IMR-90 (cell line): ENCODE results near the gene LMNB1. TPM values are rescaled to one million over a fixed set of nuclear protein-coding genes. Genes with fewer than 3 reads are reported as not detected.
A peak's percentile ranks its signal among the peaks of the same experiment; 100 is the strongest.

Experiments
- ATAC-seq: fragments of 200-7000 bp; cut with Tn5 transposase; 2 replicates; pipeline ENCODE4 v1.9.1; 2020; ENCODE audit warnings: low read depth, mild to moderate bottlenecking, moderate library complexity
- BruUV-seq: library from RNA; stranded (reverse); fragments of 400-500 nt; replicated peaks from 2 replicates; lab custom pipeline; 2021; lab: Mats Ljungman, UMichigan
- CTCF ChIA-PET: fragments of 300-600 bp; formaldehyde crosslinking; extraction: SDS; loops from one replicate; lab custom pipeline; 2021; ENCODE audit warnings: antibody characterized with exemption; lab: Yijun Ruan, JAX
- POLR2A ChIA-PET: fragments of 300-600 bp; sonication (Branson Sonifier 250); formaldehyde crosslinking; loops from one replicate; lab custom pipeline; 2022; ENCODE audit warnings: antibody characterized with exemption; ENCODE audit not compliant: unreplicated experiment; lab: Charles Lee
- DNase-seq: peaks from one replicate; pipeline ENCODE4 v3.0.0; 2013
- H2AFZ ChIP-seq: replicated peaks from 2 replicates; pipeline ENCODE3; 2013; ENCODE audit warnings: low read length, mild to moderate bottlenecking; ENCODE audit not compliant: poor library complexity
- H2AK5ac ChIP-seq: 2 replicates; pipeline ENCODE4 v1.6.1; 2013; ENCODE audit warnings: low read depth, low read length, inconsistent platforms
- H2AK9ac ChIP-seq: replicated peaks from 2 replicates; pipeline ENCODE3; 2013; ENCODE audit warnings: mild to moderate bottlenecking, low read depth, low read length, moderate library complexity; ENCODE audit not compliant: poor library complexity
- H2BK120ac ChIP-seq: 2 replicates; pipeline ENCODE4 v1.6.1; 2013; ENCODE audit warnings: low read depth, low read length, inconsistent platforms
- H2BK15ac ChIP-seq: 3 replicates; pipeline ENCODE4 v1.6.1; 2013; ENCODE audit warnings: low read depth, low read length, inconsistent platforms
- H2BK20ac ChIP-seq: 2 replicates; pipeline ENCODE4 v1.6.1; 2013; ENCODE audit warnings: low read depth, mild to moderate bottlenecking, inconsistent platforms, low read length, moderate library complexity
- H2BK5ac ChIP-seq: 2 replicates; pipeline ENCODE4 v1.6.1; 2013; ENCODE audit warnings: mild to moderate bottlenecking, low read depth, low read length, inconsistent platforms; ENCODE audit not compliant: poor library complexity, severe bottlenecking
- H3K14ac ChIP-seq: replicated peaks from 2 replicates; pipeline ENCODE4 v1.6.1; 2013; ENCODE audit warnings: low read depth, low read length, inconsistent platforms
- H3K18ac ChIP-seq: 2 replicates; pipeline ENCODE4 v1.6.1; 2013; ENCODE audit warnings: low read depth, low read length, control low read depth
- H3K23ac ChIP-seq: 2 replicates; pipeline ENCODE4 v1.6.1; 2013; ENCODE audit warnings: low read depth, low read length, inconsistent platforms
- H3K27ac ChIP-seq: 2 replicates; pipeline ENCODE4 v1.5.1; 2013; ENCODE audit warnings: mild to moderate bottlenecking, control low read depth, low read length; ENCODE audit not compliant: insufficient read depth
- H3K27me3 ChIP-seq: 2 replicates; pipeline ENCODE4 v1.6.1; 2013; ENCODE audit warnings: low read length; ENCODE audit not compliant: control insufficient read depth, insufficient read depth
- H3K36me3 ChIP-seq: 2 replicates; pipeline ENCODE4 v1.6.1; 2013; ENCODE audit warnings: low read length, mixed read lengths; ENCODE audit not compliant: control insufficient read depth, insufficient read depth
- H3K4ac ChIP-seq: 2 replicates; pipeline ENCODE4 v1.6.1; 2013; ENCODE audit warnings: low read depth, low read length, inconsistent platforms
- H3K4me1 ChIP-seq: 2 replicates; pipeline ENCODE4 v1.6.1; 2013; ENCODE audit warnings: low read length, mixed read lengths; ENCODE audit not compliant: control insufficient read depth, insufficient read depth
- H3K4me2 ChIP-seq: 2 replicates; pipeline ENCODE4 v1.6.1; 2013; ENCODE audit warnings: low read depth, mild to moderate bottlenecking, control low read depth, low read length, moderate library complexity
- H3K4me3 ChIP-seq: 2 replicates; pipeline ENCODE4 v1.5.1; 2013; ENCODE audit warnings: low read depth, mild to moderate bottlenecking, control low read depth, low read length, moderate library complexity; ENCODE audit not compliant: insufficient read depth
- H3K56ac ChIP-seq: 2 replicates; pipeline ENCODE4 v1.6.1; 2013; ENCODE audit warnings: low read length, inconsistent platforms; ENCODE audit not compliant: insufficient read depth; ENCODE audit errors: extremely low read depth
- H3K79me1 ChIP-seq, 2 experiments: 2 replicates each; pipeline ENCODE4 v1.6.1; 2013; ENCODE audit warnings: low read length in 2 of 2, inconsistent platforms in 1 of 2, low read depth in 1 of 2
- H3K9ac ChIP-seq: 2 replicates; pipeline ENCODE4 v1.6.1; 2013; ENCODE audit warnings: low read depth, low read length, control low read depth
- H3K9me1 ChIP-seq: 2 replicates; pipeline ENCODE4 v1.6.1; 2013; ENCODE audit warnings: low read length, inconsistent platforms; ENCODE audit not compliant: insufficient read depth
- H3K9me3 ChIP-seq: 2 replicates; pipeline ENCODE4 v1.6.1; 2013; ENCODE audit warnings: low read length; ENCODE audit not compliant: control insufficient read depth, insufficient read depth
- H4K20me1 ChIP-seq: 2 replicates; pipeline ENCODE4 v1.6.1; 2013; ENCODE audit warnings: low read length, inconsistent platforms; ENCODE audit not compliant: insufficient read depth
- H4K5ac ChIP-seq: 2 replicates; pipeline ENCODE4 v1.6.1; 2013; ENCODE audit warnings: mild to moderate bottlenecking, low read depth, low read length, control low read depth
- H4K8ac ChIP-seq, 2 experiments: 2 replicates each; pipeline ENCODE4 v1.6.1; 2013; ENCODE audit warnings: low read depth in 2 of 2, low read length in 2 of 2, control low read depth in 1 of 2, inconsistent platforms in 1 of 2
- H4K91ac ChIP-seq: 2 replicates; pipeline ENCODE4 v1.6.1; 2013; ENCODE audit warnings: low read depth, low read length, inconsistent platforms; ENCODE audit not compliant: insufficient read depth
- CEBPB ChIP-seq: IDR thresholded peaks from 2 replicates; pipeline ENCODE4 v1.6.1; 2012; ENCODE audit warnings: low read depth, low read length, improper control_type of control experiment
- RFX5 ChIP-seq: IDR thresholded peaks from 2 replicates; pipeline ENCODE4 v1.8.0; 2012; ENCODE audit warnings: low read depth, mild to moderate bottlenecking, low read length, moderate library complexity
- WGBS, 2 experiments: methylation state at CpG; one replicate each; pipeline versions ENCODE4 v1.1.5 to v1.1.7; 2013; ENCODE audit warnings: missing lambda C conversion rate in 2 of 2; ENCODE audit not compliant: insufficient read length in 1 of 2; ENCODE audit errors: extremely low coverage in 2 of 2; 5-methylcytosine and 5-hydroxymethylcytosine counted together
- dilution Hi-C: fragments of 300-500 bp; cut with HindIII; formaldehyde crosslinking; loops from one replicate; pipeline ENCODE4 v1.14.3; 2018; ENCODE audit warnings: low sequenced_read_pairs; ENCODE audit not compliant: unreplicated experiment
- in situ Hi-C: fragments of 300-500 bp; cut with MboI; formaldehyde crosslinking; loops from 3 replicates; pipeline ENCODE4 v1.14.3; 2019; ENCODE audit warnings: low sequenced_read_pairs, inconsistent platforms, mixed read lengths
- intact Hi-C: fragments of 100-400 bp; cut with micrococcal nuclease; formaldehyde crosslinking; loops from 2 replicates; pipeline ENCODE4 v1.10.0; 2022
- polyA plus RNA-seq, 3 experiments: library from polyadenylated mRNA; depleted of rRNA; stranded (reverse); fragments of >200 nt; gene quantifications; 2 replicates each; pipeline ENCODE4 v1.2.3, GENCODE V29; 2012; ENCODE audit warnings: low replicate concordance in 1 of 3
- total RNA-seq: library from RNA; depleted of rRNA; stranded (reverse); fragments of >200 nt; gene quantifications from 2 replicates; pipeline ENCODE4 v1.2.3, GENCODE V29; 2012

Gene LMNB1
- total and polyA plus RNA-seq, 2 of the 4 experiments (the other 2 are of a cell fraction), result 36.0 to 53.6 TPM

DNA sequence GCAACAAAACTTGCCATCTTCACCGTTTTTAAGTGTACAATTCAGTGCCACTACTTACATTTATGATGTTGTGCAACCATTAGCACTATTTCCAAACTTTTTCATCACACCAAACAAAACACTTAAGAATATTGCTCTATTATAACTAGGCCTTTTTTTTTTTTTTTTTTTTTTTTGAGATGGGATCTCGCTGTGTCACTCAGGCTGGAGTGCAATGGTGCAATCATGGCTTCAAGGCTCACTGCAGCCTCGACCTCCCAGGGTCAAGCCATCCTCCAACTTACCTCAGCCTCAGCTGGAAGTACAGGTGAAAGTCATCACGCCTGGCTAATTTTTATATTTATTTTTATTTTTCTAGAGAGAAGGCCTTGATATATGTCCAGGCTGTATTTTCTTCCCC is 22.3 kb upstream of the LMNB1 start:
- no peak for ATAC-seq
- Histone ChIP-seq H2BK20ac (no peak overlapping the region), H4K5ac (no peak overlapping the region), H3K4me3 (no peak overlapping the region), H3K36me3 (no peaks in the 10 kb centered on the region), H3K56ac (no peak overlapping the region), H3K27me3 (no peaks in the 10 kb centered on the region), H3K79me1 (no peaks in the 10 kb centered on the region), H3K23ac (no peak overlapping the region), H3K9me1 (no peaks in the 10 kb centered on the region), H2BK15ac (no peak overlapping the region), H3K9me3 (no peaks in the 10 kb centered on the region), H3K14ac (no peak overlapping the region), H3K9ac (no peak overlapping the region), H3K4ac (no peak overlapping the region), H2AK9ac (no peak overlapping the region), H3K18ac (no peak overlapping the region), H4K20me1 (no peaks in the 10 kb centered on the region), H2BK120ac (no peak overlapping the region), H2BK5ac (no peak overlapping the region), H4K91ac (no peak overlapping the region), H4K8ac (no peak overlapping the region), H2AK5ac (no peak overlapping the region), H3K27ac (no peak overlapping the region), H3K4me1 (no peaks in the 10 kb centered on the region), H3K4me2 (no peak overlapping the region), H2AFZ (no peak overlapping the region)
- WGBS, 2 experiments, result no CpG with 5 or more reads among the region's 4 CpGs
- intact Hi-C loops, result loop anchor here (10.0 kb wide), 1 partner anchor 1290 kb away; no protein-coding TSS in a partner anchor
- in situ Hi-C loops, result no loop called here
- no peak for DNase-seq
- dilution Hi-C loops, result no loop called here
- TF ChIP-seq CEBPB (0 out of 2 replicates have a peak, but pooled peaks have one; percentile 7), RFX5 (no peak)
- ChIA-PET POLR2A (no interaction called here), CTCF (interaction anchor here (1.0 kb wide), 1 partner anchor 16 kb away, joined by 3 read pairs; no protein-coding TSS in a partner anchor)
- BruUV-seq, result no TSS peak
